ENCODE measurements around the gene PAX2. TPM values are rescaled to one million over a fixed set of nuclear protein-coding genes. Genes with fewer than 3 reads are reported as not detected.

Gene PAX2
- total and polyA plus RNA-seq, 2 of the 13 experiments (the other 11 are each of a cell fraction or from before 2014, with no cell fraction given): not detected

GRCh38 chr10:100859484-100859763, 114.0 kb downstream of the PAX2 start (continued):
- no peak for TF ChIP-seq KAT7 (CRISPR knock-in tag; IDR thresholded peaks at IDR 0.05; ENCODE audit: borderline replicate concordance)
- no peak for TF ChIP-seq GTF3A (CRISPR knock-in tag; conservative IDR thresholded peaks at IDR 0.05)
- TF ChIP-seq IRX3 (CRISPR knock-in tag; IDR thresholded peaks at IDR 0.05; ENCODE audit: borderline replicate concordance, low read depth): no peak
- TF ChIP-seq IKZF1 (IDR thresholded peaks at IDR 0.05): no peak

GRCh38 chr10:100863433-100863832, 118.1 kb downstream of the PAX2 start:
- DNase-seq (ENCODE audit: low spot score) (no peak), ATAC-seq (no peak), FAIRE-seq (no peak)
- Histone ChIP-seq H3K27ac (ENCODE audit: extremely low read length, insufficient read depth, low read length) (no peak overlapping the region), H3K9me3 (ENCODE audit: low read length) (no peaks in the 10 kb centered on the region), H3K27me3 (ENCODE audit: control insufficient read depth in 1 of 2, insufficient read depth in 2 of 2, low read length in 2 of 2) (peaks cover 6 to 75% of the 10 kb centered on the region in 2 experiments; a peak in 3 of 5 replicates), H3K4me3 (replicated peaks in 1 of 3; ENCODE audit: insufficient read depth in 1 of 3, low read depth in 2 of 3, low read length in 3 of 3) (no peak overlapping the region), H3K9ac (ENCODE audit: insufficient read depth, low read depth, low read length) (no peak overlapping the region), H3K79me2 (ENCODE audit: insufficient read depth, low read length) (no peaks in the 10 kb centered on the region), H3K4me1 (ENCODE audit: insufficient read depth, low read length) (peaks cover 24% of the 10 kb centered on the region), H4K20me1 (ENCODE audit: insufficient read depth, low read length) (no peaks in the 10 kb centered on the region), H2AFZ (ENCODE audit: low read length) (no peak overlapping the region), H3K36me3 (replicated peaks in 1 of 2; ENCODE audit: control insufficient read depth in 1 of 2, insufficient read depth in 2 of 2, low read length in 2 of 2) (no peaks in the 10 kb centered on the region), H3K4me2 (ENCODE audit: low read depth, low read length) (no peak overlapping the region)
- BruUV-seq (replicated peaks): no TSS peak
- WGBS (ENCODE audit: low lambda C conversion rate): 3% methylated on average over 3 of the region's 7 CpGs
- CTCF ChIA-PET (ENCODE audit: low intra/inter-chr PET ratio, low total read pairs): no interaction called here
- intact Hi-C loops (cut with micrococcal nuclease; ENCODE audit: unreplicated experiment) (no loop called here), in situ Hi-C loops (cut with HindIII; ENCODE audit: extremely low pct_ligation_motif_present, low pct_unique_long_range_greater_than_20kb) (no loop called here)
- no peak for TF ChIP-seq ZNF263 (CRISPR knock-in tag; IDR thresholded peaks at IDR 0.05)
- no peak for TF ChIP-seq POGZ (CRISPR knock-in tag; IDR thresholded peaks at IDR 0.05)
- TF ChIP-seq PAX8 (CRISPR knock-in tag; IDR thresholded peaks at IDR 0.05; ENCODE audit: borderline replicate concordance): no peak
- TF ChIP-seq ZNF720 (CRISPR knock-in tag; IDR thresholded peaks at IDR 0.05): no peak
- TF ChIP-seq ZNF512B (CRISPR knock-in tag; IDR thresholded peaks at IDR 0.05; ENCODE audit: borderline replicate concordance): no peak
- no peak for TF ChIP-seq BCLAF1 (IDR thresholded peaks at IDR 0.05)
- no peak for TF ChIP-seq DDIT3 (CRISPR knock-in tag; IDR thresholded peaks at IDR 0.05)
- TF ChIP-seq GATA4 (IDR thresholded peaks at IDR 0.05; ENCODE audit: borderline replicate concordance, low read depth): no peak
- no peak for TF ChIP-seq ZNF790 (CRISPR knock-in tag; IDR thresholded peaks at IDR 0.05; ENCODE audit: borderline replicate concordance)
- no peak for TF ChIP-seq TSC22D2 (CRISPR knock-in tag; IDR thresholded peaks at IDR 0.05; ENCODE audit: borderline replicate concordance)
- no peak for TF ChIP-seq PCBP1 (IDR thresholded peaks at IDR 0.05; ENCODE audit: borderline replicate concordance, low read depth, low read length)
- TF ChIP-seq ZMYM2 (CRISPR knock-in tag; IDR thresholded peaks at IDR 0.05): no peak
- POLR2A ChIA-PET: no interaction called here

Data from HepG2 (cell line).